ENCODE measurements around the gene WDFY4.

DNA sequence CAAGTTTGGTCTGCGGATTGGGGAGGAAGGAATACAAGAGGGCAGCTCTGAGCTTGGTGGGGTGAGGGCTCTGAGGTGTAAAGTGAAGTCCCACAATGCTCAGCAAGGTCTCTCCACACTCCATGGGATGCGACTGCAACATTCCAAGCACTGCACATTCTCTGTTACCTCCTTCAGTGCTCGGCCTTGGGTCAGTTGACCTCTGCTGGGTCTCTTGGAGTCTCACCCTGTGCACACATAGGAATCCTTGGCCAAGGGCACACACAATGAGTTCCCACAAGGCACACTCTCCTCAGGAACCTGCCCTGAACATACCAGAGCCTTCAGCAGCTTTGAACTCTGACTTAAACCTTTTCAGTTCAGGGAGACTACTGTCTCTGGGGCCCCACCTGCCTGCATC is 2.4 kb upstream of the WDFY4 start:
- TF ChIP-seq, protein P1, sequence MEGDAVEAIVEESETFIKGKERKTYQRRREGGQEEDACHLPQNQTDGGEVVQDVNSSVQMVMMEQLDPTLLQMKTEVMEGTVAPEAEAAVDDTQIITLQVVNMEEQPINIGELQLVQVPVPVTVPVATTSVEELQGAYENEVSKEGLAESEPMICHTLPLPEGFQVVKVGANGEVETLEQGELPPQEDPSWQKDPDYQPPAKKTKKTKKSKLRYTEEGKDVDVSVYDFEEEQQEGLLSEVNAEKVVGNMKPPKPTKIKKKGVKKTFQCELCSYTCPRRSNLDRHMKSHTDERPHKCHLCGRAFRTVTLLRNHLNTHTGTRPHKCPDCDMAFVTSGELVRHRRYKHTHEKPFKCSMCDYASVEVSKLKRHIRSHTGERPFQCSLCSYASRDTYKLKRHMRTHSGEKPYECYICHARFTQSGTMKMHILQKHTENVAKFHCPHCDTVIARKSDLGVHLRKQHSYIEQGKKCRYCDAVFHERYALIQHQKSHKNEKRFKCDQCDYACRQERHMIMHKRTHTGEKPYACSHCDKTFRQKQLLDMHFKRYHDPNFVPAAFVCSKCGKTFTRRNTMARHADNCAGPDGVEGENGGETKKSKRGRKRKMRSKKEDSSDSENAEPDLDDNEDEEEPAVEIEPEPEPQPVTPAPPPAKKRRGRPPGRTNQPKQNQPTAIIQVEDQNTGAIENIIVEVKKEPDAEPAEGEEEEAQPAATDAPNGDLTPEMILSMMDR (conservative IDR thresholded peaks at IDR 0.05; ENCODE audit: low read depth, low read length), result no peak
- TF ChIP-seq, protein P2, sequence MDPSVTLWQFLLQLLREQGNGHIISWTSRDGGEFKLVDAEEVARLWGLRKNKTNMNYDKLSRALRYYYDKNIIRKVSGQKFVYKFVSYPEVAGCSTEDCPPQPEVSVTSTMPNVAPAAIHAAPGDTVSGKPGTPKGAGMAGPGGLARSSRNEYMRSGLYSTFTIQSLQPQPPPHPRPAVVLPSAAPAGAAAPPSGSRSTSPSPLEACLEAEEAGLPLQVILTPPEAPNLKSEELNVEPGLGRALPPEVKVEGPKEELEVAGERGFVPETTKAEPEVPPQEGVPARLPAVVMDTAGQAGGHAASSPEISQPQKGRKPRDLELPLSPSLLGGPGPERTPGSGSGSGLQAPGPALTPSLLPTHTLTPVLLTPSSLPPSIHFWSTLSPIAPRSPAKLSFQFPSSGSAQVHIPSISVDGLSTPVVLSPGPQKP (IDR thresholded peaks at IDR 0.05; ENCODE audit: borderline replicate concordance, low read depth, low read length), result no peak

Measured in IMR-90 (cell line).